ENCODE results near the gene PRKN.

PRKN gene

DNA sequence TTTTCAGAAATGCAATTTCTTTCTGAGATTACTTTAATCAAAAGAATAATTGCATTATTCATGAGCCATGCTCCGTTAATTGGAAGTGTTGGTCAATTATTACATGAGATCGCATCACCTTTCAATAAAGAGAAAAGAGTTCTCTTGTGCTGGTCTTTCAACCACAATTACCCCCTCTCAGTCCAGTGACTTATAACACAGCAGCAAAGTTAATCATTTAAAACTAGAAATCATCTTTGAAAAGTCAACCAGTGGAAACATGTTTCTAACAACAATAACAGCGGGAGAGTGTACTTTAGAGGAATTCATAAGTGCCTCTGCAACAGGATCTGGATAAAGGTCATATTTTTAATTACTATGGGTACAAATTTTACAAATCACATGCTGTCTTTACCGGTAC lies 1069.4 kb downstream of the PRKN start:
- TF ChIP-seq, protein P1, sequence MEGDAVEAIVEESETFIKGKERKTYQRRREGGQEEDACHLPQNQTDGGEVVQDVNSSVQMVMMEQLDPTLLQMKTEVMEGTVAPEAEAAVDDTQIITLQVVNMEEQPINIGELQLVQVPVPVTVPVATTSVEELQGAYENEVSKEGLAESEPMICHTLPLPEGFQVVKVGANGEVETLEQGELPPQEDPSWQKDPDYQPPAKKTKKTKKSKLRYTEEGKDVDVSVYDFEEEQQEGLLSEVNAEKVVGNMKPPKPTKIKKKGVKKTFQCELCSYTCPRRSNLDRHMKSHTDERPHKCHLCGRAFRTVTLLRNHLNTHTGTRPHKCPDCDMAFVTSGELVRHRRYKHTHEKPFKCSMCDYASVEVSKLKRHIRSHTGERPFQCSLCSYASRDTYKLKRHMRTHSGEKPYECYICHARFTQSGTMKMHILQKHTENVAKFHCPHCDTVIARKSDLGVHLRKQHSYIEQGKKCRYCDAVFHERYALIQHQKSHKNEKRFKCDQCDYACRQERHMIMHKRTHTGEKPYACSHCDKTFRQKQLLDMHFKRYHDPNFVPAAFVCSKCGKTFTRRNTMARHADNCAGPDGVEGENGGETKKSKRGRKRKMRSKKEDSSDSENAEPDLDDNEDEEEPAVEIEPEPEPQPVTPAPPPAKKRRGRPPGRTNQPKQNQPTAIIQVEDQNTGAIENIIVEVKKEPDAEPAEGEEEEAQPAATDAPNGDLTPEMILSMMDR (conservative IDR thresholded peaks at IDR 0.05), result no peak

DNA sequence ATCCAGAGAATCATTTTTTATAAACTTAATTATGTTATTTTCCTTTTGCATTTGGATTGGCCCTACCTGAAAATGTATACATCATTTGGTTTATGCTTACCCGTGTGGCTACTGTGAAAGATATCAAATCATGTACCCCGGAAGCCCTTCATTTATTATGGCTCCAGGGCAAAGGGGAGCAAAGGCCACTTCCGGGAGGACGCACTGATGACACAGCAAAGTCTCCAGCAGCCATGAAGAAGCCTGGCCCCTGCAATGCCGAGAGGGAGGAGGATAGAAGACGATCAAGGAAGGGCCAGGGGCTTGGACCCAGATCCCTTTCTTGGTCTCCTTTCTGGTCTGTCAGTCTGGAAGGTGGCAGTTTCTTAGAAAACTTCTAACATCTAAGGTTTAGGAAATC lies 1073.4 kb downstream of the PRKN start:
- TF ChIP-seq, protein P1 (conservative IDR thresholded peaks at IDR 0.05), result no peak
- H3K27ac ChIP-seq, result no peak overlapping the region

More for the DNA sequence above, 1069.4 kb downstream of the PRKN start:
- H3K27ac ChIP-seq, result no peak overlapping the region

DNA sequence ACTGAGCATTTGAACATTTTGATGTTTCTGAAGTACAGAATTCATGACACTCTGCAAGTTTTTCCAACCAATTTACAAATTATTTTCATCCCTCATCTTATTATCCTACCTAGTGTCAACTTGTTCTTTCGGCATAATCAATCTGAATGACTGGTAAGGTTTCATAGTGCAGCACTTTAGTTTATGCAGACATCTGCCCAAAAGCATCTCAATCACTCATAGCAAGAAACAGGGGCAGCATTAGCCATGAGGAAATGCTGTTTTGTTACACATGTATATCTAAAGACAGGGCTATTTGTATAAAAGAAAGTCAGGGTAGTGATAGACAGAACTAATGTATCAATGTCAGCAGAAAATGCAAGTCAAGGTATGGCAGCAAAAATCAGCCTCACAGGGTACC lies 1075.6 kb downstream of the PRKN start:
- TF ChIP-seq, protein P1 (conservative IDR thresholded peaks at IDR 0.05), result no peak
- H3K27ac ChIP-seq, result no peak overlapping the region

DNA sequence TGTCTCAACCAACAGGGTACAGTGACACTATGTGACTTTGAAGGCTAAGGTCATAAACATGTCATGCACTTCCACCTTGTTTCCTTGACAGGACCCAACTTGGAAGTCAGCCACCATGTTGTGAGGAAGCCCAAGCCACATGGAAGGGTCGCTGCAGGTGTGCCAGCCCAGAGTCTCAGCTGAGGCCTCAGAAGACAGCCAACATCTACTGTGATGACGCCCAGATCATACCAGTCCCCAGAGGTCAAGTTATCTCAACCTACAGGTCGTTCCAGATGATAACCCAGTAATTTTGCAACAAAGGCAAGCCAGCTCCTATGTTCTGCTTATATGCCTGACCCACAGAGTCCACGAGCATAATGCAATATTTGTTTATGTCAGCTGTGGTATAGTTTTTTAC lies 1077.7 kb downstream of the PRKN start:
- TF ChIP-seq, protein P1 (conservative IDR thresholded peaks at IDR 0.05), result no peak
- H3K27ac ChIP-seq, result no peak overlapping the region

DNA sequence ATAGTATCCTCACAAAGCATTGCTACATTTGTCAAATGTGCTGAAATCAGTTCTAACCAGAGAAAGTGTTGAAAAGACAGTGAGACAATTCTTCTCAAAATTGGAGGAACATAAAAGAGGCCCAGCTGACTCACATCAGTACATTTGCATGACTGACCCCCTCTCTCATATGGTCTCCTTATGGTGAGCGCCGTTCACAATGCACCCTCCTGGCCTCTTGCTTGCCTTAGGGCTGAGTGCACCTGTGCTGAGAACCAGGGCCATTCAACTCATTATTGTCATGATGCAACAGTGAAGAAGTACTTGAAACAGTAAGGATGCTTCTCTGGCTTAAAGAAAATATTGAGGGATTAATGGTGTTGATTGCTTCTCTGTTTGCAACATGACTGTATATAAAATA lies 1078.5 kb downstream of the PRKN start:
- TF ChIP-seq, protein P1 (conservative IDR thresholded peaks at IDR 0.05), result no peak
- no peak overlapping the region for H3K27ac ChIP-seq

DNA sequence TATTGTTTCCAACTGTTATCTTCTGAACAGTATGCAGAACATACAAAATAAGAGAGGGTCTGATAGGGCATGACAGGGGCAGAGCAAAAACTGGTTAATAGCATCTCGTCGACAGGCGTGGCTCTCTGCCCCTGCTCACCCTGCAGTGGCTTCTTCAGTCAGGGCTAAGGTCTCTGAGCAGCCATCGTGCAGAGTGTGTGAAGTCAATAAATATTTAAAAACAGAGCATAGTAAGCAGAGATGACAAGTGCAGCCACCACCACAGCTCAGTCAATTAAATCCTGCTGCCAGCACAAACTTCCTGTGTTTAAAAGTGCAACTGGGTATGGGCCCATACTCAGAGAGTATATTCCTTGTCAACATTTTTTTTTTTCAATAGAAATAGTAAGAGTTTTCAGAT lies 1080.3 kb downstream of the PRKN start:
- TF ChIP-seq, protein P1 (conservative IDR thresholded peaks at IDR 0.05), result no peak
- no peak overlapping the region for H3K27ac ChIP-seq

DNA sequence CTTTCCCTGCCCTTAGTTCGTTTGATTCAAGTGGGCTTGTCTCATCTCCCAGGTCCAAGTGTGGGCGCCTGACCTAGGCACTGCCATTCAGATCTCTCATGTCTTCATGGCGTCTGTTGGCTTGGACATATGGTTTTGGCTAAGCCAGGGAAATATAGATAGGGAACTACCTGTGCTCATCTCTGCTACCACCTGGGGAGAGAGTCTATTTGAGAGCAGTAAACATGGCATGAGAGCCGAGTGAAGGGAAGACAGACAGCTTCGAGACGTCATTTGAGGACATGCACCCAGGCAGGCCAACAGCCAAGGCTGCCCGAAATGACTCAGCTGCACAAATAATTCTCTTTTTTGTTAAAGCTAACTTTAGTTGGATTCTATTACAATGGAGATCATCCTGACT lies 1083.0 kb downstream of the PRKN start:
- no peak overlapping the region for H3K27ac ChIP-seq
- TF ChIP-seq, protein P1 (conservative IDR thresholded peaks at IDR 0.05), result no peak

DNA sequence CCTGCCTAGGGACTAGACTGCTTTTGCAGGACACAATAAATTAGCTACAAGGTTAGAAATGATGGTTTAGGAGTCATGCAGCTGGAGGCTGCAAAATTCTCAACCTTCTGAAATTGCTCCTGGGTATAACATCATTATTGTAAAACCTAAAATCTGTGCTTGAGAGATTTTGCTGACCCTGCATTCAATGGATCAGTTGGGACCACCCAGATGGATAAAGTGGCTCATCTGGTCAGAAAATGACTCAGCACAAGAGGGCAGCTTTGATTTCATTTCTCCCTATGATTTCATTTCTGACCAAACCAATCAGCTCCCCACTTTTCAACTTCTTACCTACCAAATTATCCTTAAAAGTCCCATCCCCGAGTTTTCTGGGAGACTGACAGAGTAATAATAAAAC lies 1086.4 kb downstream of the PRKN start:
- H3K27ac ChIP-seq, result no peak overlapping the region
- TF ChIP-seq, protein P1 (conservative IDR thresholded peaks at IDR 0.05), result no peak

Measured in VCaP (cell line).